ENCODE results near the gene CHN1. TPM values are rescaled to one million over a fixed set of nuclear protein-coding genes. Genes with fewer than 3 reads are reported as not detected.

CHN1 gene
- total and polyA plus RNA-seq, 12 donors, result 7.6 to 40.0 (median 21.8) TPM

DNA sequence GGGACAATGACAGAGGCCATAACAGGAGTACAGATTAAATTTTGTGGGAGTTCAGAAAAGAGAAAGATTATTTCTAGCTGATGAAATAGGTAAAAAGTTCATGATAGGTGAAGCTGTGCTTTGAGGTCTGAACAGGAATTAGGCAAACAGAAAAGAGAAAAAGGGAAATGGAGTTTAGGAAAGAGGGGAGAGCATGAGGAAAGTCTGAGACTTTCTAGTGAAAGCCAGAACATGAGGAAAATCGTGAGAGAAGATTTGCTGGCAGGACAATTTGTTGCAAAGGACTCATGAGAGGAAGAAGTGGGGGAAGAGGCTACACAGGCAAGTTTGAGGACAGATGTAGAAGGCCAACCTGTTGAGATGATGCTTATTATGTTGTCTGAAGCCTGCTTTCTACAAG is 6.3 kb upstream of the CHN1 start:
- no peaks in the 10 kb centered on the region for H3K9me3 ChIP-seq (replicated peaks in 1 of 3)
- no peaks in the 10 kb centered on the region for H3K36me3 ChIP-seq (replicated peaks in 1 of 2)
- DNase-seq, result no peak
- no peak overlapping the region for H3K4me3 ChIP-seq
- no peaks in the 10 kb centered on the region for H3K4me1 ChIP-seq (replicated peaks in 1 of 2)
- no peaks in the 10 kb centered on the region for H3K27me3 ChIP-seq
- 38 to 58% (median 50%) methylated on average over 1 of the region's 1 CpG for WGBS, 4 donors
- H3K27ac ChIP-seq, result no peak overlapping the region
- TF ChIP-seq, protein P1, sequence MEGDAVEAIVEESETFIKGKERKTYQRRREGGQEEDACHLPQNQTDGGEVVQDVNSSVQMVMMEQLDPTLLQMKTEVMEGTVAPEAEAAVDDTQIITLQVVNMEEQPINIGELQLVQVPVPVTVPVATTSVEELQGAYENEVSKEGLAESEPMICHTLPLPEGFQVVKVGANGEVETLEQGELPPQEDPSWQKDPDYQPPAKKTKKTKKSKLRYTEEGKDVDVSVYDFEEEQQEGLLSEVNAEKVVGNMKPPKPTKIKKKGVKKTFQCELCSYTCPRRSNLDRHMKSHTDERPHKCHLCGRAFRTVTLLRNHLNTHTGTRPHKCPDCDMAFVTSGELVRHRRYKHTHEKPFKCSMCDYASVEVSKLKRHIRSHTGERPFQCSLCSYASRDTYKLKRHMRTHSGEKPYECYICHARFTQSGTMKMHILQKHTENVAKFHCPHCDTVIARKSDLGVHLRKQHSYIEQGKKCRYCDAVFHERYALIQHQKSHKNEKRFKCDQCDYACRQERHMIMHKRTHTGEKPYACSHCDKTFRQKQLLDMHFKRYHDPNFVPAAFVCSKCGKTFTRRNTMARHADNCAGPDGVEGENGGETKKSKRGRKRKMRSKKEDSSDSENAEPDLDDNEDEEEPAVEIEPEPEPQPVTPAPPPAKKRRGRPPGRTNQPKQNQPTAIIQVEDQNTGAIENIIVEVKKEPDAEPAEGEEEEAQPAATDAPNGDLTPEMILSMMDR (IDR thresholded peaks at IDR 0.05), result no peak
- TF ChIP-seq POLR2A (IDR thresholded peaks at IDR 0.05), result no peak
- intact Hi-C loops (cut with DNase I), result no loop called here

DNA sequence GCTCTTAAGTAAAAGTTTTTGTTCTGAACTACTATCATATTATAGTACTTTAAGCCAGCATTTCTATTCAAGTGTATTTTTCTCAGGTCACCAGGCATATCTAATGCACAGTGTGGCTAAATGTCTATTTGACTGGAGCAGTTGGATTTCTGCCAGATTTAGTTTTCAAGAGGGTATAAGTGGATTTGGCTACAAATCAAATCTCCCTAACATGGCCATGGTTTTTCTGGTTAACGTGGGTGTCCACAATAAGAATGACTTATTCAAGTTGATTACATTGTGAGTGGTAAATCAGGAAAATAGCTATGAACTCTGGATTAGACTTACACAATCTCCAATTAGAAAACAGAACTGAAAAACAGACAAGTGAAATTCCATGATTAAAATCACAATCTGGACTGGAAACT is 5.7 kb upstream of the CHN1 start:
- Histone ChIP-seq H3K4me3 (no peak overlapping the region), H3K27me3 (no peaks in the 10 kb centered on the region), H3K4me1 (replicated peaks in 1 of 2) (peaks cover 0 to under 1% of the 10 kb centered on the region in 2 donors), H3K36me3 (replicated peaks in 1 of 2) (no peaks in the 10 kb centered on the region), H3K9me3 (replicated peaks in 1 of 3) (no peaks in the 10 kb centered on the region), H3K27ac (no peak overlapping the region)
- intact Hi-C loops (cut with DNase I), result no loop called here
- TF ChIP-seq, protein P1 (IDR thresholded peaks at IDR 0.05), result no peak
- TF ChIP-seq POLR2A (IDR thresholded peaks at IDR 0.05), result no peak
- DNase-seq, result no peak
- WGBS, 4 donors, result 56 to 85% (median 68%) methylated on average over 1 of the region's 1 CpG

DNA sequence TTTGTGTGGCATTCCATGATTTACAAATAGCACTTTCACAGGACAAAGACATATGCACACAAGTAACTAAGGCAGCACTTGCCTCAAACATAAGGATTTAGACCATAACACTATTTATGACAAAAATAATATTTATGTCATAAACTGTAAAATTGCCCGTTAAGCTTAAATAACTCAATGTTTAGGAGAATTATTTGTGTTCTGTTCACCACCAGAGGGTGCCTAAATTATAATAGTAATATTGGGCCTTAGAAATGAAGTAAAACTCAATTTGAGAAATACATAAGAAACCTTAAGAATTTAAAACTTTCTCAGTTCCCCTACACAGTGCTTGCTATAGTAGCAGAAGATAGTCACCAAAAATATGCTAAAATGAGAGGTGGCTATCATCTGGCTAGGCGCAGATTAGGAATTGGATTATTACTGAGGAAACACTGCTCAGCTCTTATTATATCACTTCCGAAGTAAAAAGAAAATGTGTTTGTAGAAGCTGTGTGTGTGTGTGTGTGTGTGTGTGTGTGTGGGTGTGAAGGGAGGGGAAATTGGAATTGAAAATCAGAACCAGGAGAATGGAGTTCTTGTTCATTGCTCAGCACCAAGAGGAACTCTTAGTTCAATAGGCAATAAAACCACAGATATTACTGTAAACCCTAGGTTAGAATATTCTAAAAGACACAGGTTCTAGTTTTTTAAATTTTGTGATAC is 4.9 kb upstream of the CHN1 start:
- intact Hi-C loops (cut with DNase I), result no loop called here
- Histone ChIP-seq H3K27ac (no peak overlapping the region), H3K4me3 (no peak overlapping the region), H3K36me3 (replicated peaks in 1 of 2) (no peaks in the 10 kb centered on the region), H3K4me1 (replicated peaks in 1 of 2) (peaks cover 0 to 5% of the 10 kb centered on the region in 2 donors), H3K27me3 (no peaks in the 10 kb centered on the region), H3K9me3 (replicated peaks in 1 of 3) (no peaks in the 10 kb centered on the region)
- TF ChIP-seq, protein P1 (IDR thresholded peaks at IDR 0.05), result no peak
- TF ChIP-seq POLR2A (IDR thresholded peaks at IDR 0.05), result no peak
- no peak for DNase-seq
- WGBS, 4 donors, result 85 to 92% (median 88%) methylated on average over 3 of the region's 3 CpGs

DNA sequence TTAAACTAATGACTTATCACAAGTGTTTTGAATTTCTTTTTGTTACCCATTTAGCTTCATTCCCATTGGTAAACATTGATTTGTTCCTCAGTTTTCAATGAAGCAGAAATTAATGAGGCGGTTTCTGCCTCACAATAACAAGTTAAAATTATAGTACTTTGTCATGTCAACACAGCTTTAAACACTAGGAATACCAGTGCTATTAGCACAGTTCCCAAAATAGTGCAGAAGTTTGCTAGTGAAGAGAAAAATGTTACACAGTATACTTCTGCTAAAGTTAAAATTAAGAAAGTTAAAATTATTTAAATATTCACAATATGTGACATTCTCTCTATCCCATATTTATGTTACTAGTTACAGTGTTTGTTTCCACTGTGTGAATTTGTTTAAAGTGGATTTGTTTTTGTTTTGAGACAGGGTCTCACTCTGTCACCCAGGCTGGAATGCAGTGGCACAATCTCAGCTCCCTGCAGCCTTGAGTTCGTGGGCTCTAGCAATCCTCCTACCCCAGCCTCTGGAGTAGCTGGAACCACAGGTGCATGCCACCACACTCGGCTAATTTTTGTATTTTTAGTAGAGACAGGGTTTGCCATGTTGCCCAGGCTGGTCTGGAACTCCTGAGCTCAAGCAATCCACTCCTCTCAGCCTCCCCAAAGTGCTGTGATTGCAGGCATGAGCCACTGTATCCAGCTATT is 3.8 kb upstream of the CHN1 start:
- Histone ChIP-seq H3K27ac (no peak overlapping the region), H3K27me3 (no peaks in the 10 kb centered on the region), H3K9me3 (replicated peaks in 1 of 3) (no peaks in the 10 kb centered on the region), H3K4me3 (no peak overlapping the region), H3K36me3 (replicated peaks in 1 of 2) (no peaks in the 10 kb centered on the region), H3K4me1 (replicated peaks in 1 of 2) (peaks cover 0 to 5% of the 10 kb centered on the region in 2 donors)
- TF ChIP-seq, protein P1 (IDR thresholded peaks at IDR 0.05), result no peak
- TF ChIP-seq POLR2A (IDR thresholded peaks at IDR 0.05), result no peak
- intact Hi-C loops (cut with DNase I), result no loop called here
- DNase-seq, result no peak
- WGBS, 4 donors, result 70 to 84% (median 82%) methylated on average over 3 of the region's 3 CpGs
